ENCODE data around the gene ZFPL1. TPM values are rescaled to one million over a fixed set of nuclear protein-coding genes. Genes with fewer than 3 reads are reported as not detected.

ZFPL1 gene
- total and polyA plus RNA-seq, 11 donors: 19.6 to 44.4 (median 25.4) TPM

DNA sequence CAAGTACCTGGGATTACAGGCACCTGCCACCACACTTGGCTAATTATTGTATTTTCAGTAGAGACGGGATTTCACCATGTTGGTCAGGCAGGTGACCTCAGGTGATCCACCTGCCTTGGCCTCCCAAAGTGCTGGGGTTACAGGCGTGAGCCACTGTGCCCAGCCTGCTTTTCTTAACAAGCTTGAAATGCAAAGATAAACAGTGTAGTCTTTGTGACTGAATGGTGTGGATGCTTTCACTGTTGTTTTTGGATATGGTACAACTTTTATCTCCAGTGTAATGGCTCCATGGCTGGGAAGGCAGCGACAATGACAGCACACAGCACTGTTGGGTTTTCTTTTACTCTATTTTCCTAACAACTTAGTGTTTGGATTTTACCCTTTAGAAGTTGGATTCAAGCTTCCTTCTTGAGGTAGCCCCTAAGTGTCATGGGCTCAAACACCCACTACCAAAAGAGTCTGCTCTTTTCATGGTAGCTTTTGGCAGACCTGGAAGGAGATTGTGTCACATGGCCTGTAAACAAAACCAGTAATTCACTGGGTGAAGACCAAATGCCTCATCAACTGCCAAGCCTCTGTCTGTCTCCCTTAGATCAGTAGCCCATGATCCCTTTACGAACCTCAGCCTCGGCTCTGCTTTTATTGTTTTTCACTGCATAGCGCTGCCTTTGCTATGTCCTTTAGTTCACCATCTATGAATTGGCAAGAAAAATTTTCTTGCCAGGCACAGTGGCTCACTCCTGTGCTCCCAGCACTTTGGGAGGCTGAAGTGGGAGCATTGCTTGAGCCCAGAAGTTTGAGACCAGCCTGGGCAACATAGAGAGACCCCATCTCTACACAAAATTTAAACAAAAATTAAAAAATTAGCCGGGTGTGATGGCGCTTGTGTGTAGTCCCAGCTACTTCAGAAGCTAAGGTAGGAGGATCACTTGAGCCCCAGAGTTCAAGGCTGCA, 18.4 kb downstream of the ZFPL1 start:
- intact Hi-C loops (cut with DNase I): loop anchor here in 1 of 10 donors (10.0 kb wide), 1 partner anchor 188 kb away; the partner anchor contains the start of gene ATG2A
- 48 to 60% (median 54%) methylated on average over 7 to 8 of the region's 8 CpGs for WGBS, 4 donors
- Histone ChIP-seq H3K9me3 (no peaks in the 10 kb centered on the region), H3K27ac (peak overlapping the region; percentile 48 to 87 (median 76)), H3K27me3 (no peaks in the 10 kb centered on the region), H3K4me1 (peaks cover 0 to 57% (median 36%) of the 10 kb centered on the region in 12 donors), H3K36me3 (peaks cover 0 to 40% (median 16%) of the 10 kb centered on the region in 9 donors), H3K4me3 (peak overlapping the region in 1 of 12 donors; percentile 2)
- ATAC-seq: peak; percentile 62 to 75 (median 69)
- TF ChIP-seq POLR2A (IDR thresholded peaks at IDR 0.05): no peak
- TF ChIP-seq, protein P1, sequence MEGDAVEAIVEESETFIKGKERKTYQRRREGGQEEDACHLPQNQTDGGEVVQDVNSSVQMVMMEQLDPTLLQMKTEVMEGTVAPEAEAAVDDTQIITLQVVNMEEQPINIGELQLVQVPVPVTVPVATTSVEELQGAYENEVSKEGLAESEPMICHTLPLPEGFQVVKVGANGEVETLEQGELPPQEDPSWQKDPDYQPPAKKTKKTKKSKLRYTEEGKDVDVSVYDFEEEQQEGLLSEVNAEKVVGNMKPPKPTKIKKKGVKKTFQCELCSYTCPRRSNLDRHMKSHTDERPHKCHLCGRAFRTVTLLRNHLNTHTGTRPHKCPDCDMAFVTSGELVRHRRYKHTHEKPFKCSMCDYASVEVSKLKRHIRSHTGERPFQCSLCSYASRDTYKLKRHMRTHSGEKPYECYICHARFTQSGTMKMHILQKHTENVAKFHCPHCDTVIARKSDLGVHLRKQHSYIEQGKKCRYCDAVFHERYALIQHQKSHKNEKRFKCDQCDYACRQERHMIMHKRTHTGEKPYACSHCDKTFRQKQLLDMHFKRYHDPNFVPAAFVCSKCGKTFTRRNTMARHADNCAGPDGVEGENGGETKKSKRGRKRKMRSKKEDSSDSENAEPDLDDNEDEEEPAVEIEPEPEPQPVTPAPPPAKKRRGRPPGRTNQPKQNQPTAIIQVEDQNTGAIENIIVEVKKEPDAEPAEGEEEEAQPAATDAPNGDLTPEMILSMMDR (IDR thresholded peaks at IDR 0.05): no peak
- peak in 1 of 5 donors; percentile 21 for DNase-seq

DNA sequence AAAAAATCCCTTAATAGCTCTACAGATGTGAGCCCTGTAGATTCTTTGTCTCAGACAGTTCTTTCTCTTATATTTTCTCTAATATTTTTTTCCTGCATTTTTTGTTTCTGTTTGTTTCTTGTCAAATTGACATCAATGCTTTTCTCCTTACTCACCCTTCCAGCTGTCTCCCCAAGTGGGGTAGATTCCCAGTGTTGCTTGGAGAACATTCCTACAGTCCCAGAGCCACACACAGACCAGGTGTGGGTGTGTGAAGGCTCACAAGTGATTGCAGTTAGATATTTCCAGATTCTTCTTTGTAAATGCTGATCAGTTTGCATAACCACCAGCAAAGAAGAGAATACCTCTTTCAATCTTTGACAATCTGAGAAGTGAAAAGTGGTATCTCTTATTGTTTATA, 19.5 kb downstream of the ZFPL1 start:
- TF ChIP-seq, protein P1 (IDR thresholded peaks at IDR 0.05): no peak
- TF ChIP-seq POLR2A (IDR thresholded peaks at IDR 0.05): no peak
- ATAC-seq: no peak
- intact Hi-C loops (cut with DNase I): loop anchor here in 1 of 10 donors (10.0 kb wide), 1 partner anchor 189 kb away; the partner anchor contains the start of gene ATG2A
- Histone ChIP-seq H3K27me3 (no peaks in the 10 kb centered on the region), H3K4me3 (no peak overlapping the region), H3K36me3 (peaks cover 0 to 39% (median 19%) of the 10 kb centered on the region in 9 donors), H3K9me3 (no peaks in the 10 kb centered on the region), H3K27ac (peak overlapping the region; percentile 21 to 87 (median 76)), H3K4me1 (peaks cover 0 to 50% (median 32%) of the 10 kb centered on the region in 12 donors)
- DNase-seq: no peak

DNA sequence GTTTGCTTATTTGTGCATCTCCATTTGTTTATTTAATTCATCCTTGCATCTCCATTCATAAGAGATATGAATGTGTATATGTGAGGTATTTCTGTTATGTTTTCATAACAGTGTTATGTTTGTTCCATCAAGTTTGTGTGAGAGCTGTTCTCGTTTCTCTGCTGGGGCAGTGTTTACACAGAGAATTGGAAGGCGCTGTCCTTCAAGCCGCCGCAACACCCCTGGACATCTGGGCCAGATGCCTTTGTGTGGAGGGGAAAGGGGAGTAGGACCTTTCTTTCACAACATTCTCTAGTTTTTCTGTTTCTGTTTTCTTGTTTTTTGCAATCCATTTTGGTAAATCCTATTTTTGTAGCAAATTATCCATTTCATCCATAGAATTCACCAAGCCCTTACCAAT, 20.6 kb downstream of the ZFPL1 start:
- H3K4me1 ChIP-seq: peaks cover 0 to 50% (median 32%) of the 10 kb centered on the region in 12 donors

More for the DNA sequence above, 20.6 kb downstream of the ZFPL1 start:
- no peaks in the 10 kb centered on the region for H3K9me3 ChIP-seq
- H3K36me3 ChIP-seq: peaks cover 0 to 43% (median 26%) of the 10 kb centered on the region in 9 donors
- no peak for TF ChIP-seq POLR2A (IDR thresholded peaks at IDR 0.05)
- TF ChIP-seq, protein P1 (IDR thresholded peaks at IDR 0.05): no peak
- peak in 1 of 5 donors; percentile 12 for DNase-seq
- WGBS, 4 donors: 46 to 65% (median 52%) methylated on average over 4 of the region's 4 CpGs
- ATAC-seq: peak in 2 of 4 donors; percentile 58 to 60
- peak overlapping the region; percentile 21 to 87 (median 76) for H3K27ac ChIP-seq
- intact Hi-C loops (cut with DNase I): loop anchor here in 1 of 10 donors (10.0 kb wide), 1 partner anchor 190 kb away; the partner anchor contains the start of gene ATG2A
- H3K4me3 ChIP-seq: no peak overlapping the region
- no peaks in the 10 kb centered on the region for H3K27me3 ChIP-seq

Data from heart left ventricle (tissue), 16 donors.